MM.1S (cell line): Measurements from ENCODE around the gene SRF.

ENCODE experiments used
- CTCF ChIP-seq: fragments of 300-600 bp; sonication (generic); IDR thresholded peaks from 2 replicates; pipeline ENCODE4 v1.5.1; 2016; ENCODE audit warnings: antibody characterized with exemption, low read length, mixed read lengths
- EZH2 ChIP-seq: fragments of 300-600 bp; sonication (generic); optimal IDR thresholded peaks from 2 replicates; pipeline ENCODE3; 2017; ENCODE audit warnings: low read depth, mild to moderate bottlenecking, antibody characterized with exemption, low read length, mixed read lengths
- EZH2phosphoT487 ChIP-seq: fragments of 300-600 bp; sonication (generic); IDR thresholded peaks from 2 replicates; pipeline ENCODE4 v1.6.1; 2018; ENCODE audit warnings: antibody characterized with exemption, low read length

DNA sequence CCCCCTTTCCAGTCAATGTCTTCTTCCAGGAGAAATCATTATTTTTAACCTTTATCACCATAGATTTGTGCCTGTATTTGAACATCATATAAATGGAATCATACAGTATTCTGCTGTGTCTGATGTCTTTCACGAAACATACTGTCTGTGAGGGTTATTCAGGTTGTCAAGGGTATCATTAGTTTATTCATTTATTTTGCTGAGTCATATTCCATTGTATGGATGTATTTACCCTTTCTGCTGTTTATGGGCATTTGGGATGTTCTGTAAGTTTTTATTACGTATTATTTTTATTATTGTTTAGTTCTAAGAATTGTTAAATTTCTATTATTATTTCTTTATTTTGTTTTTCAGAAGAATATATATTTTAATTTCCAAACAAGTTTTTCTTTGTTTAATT lies 36.2 kb downstream of the SRF start:
- TF ChIP-seq CTCF, result no peak
- TF ChIP-seq EZH2, result no peak
- no peak for TF ChIP-seq EZH2phosphoT487
